A549 (cell line): ENCODE results near the gene ATXN2. TPM values are rescaled to one million over a fixed set of nuclear protein-coding genes. Genes with fewer than 3 reads are reported as not detected.

Experiments used
- ATAC-seq, 2 experiments: fragments of 200-7000 bp in 1 of 2; fragments of >200 bp in 1 of 2; cut with Nextera tagmentation in 1 of 2; cut with Tn5 transposase in 1 of 2; 3 replicates each; pipeline versions ENCODE4 v1.8.0 to v1.9.1; 2018 to 2020; ENCODE audit warnings: mild to moderate bottlenecking in 1 of 2, moderate library complexity in 1 of 2
- CTCF ChIA-PET: fragments of 300-600 bp; sonication (Branson Sonifier 250); formaldehyde crosslinking; extraction: SDS; loops from one replicate; lab custom pipeline; 2021; ENCODE audit warnings: antibody characterized with exemption, inconsistent platforms; lab: Yijun Ruan, JAX
- POLR2A ChIA-PET: fragments of 350-600 bp; formaldehyde crosslinking; extraction: SDS; loops from one replicate; lab custom pipeline; 2021; ENCODE audit warnings: antibody characterized with exemption, inconsistent platforms; lab: Yijun Ruan, JAX
- DNase-seq, 2 experiments: peaks; one replicate each; pipeline versions ENCODE4 v3.0.0 to v3.0.0-alpha.2; 2011 to 2016; ENCODE audit warnings: low read depth in 1 of 2, low spot score in 1 of 2
- FAIRE-seq: peaks from 2 replicates; lab custom pipeline; 2011; peaks lifted over from hg19 to GRCh38; lab: Jason Lieb, UNC
- H3K27ac ChIP-seq, 2 experiments: fragments of >200 bp; sonication (Bioruptor Twin); formaldehyde crosslinking; 3 replicates each; pipeline ENCODE4 v1.5.1; 2016 to 2017
- H3K4me1 ChIP-seq: fragments of >200 bp; sonication (Bioruptor Twin); formaldehyde crosslinking; 3 replicates; pipeline ENCODE4 v1.6.1; 2016
- H3K4me2 ChIP-seq: fragments of >200 bp; sonication (Bioruptor Twin); formaldehyde crosslinking; 3 replicates; pipeline ENCODE4 v1.6.1; 2016
- H3K4me3 ChIP-seq: fragments of >200 bp; sonication (Bioruptor Twin); formaldehyde crosslinking; 3 replicates; pipeline ENCODE4 v1.5.1; 2016
- H3K9me3 ChIP-seq: fragments of >200 bp; sonication (Bioruptor Twin); formaldehyde crosslinking; 3 replicates; pipeline ENCODE4 v1.6.1; 2016
- ATOH8 ChIP-seq: fragments of 250-450 bp; sonication (Bioruptor Pico); IDR thresholded peaks from 2 replicates; pipeline ENCODE4 v1.5.0; 2020; ENCODE audit warnings: low read depth, mild to moderate bottlenecking, moderate library complexity
- BHLHE40 ChIP-seq: IDR thresholded peaks from 2 replicates; pipeline ENCODE4 v1.6.1; 2012; ENCODE audit warnings: low read depth, low read length, inconsistent platforms
- CBX2 ChIP-seq: fragments of 200-600 bp; sonication (generic); IDR thresholded peaks from 2 replicates; pipeline ENCODE4 v1.6.1; 2016; ENCODE audit warnings: low read depth, mild to moderate bottlenecking, borderline replicate concordance
- CHD4 ChIP-seq: fragments of 200-600 bp; sonication (generic); IDR thresholded peaks from 2 replicates; pipeline ENCODE4 v1.6.1; 2016; ENCODE audit warnings: antibody characterized with exemption, mild to moderate bottlenecking, borderline replicate concordance
- EHMT2 ChIP-seq: fragments of 200-600 bp; sonication (generic); IDR thresholded peaks from 2 replicates; pipeline ENCODE4 v1.6.1; 2016; ENCODE audit warnings: antibody characterized with exemption, low read depth, mild to moderate bottlenecking, moderate library complexity
- ELK1 ChIP-seq: fragments of 150-350 bp; IDR thresholded peaks from 2 replicates; pipeline ENCODE4 v1.6.1; 2014; ENCODE audit warnings: low read depth, mild to moderate bottlenecking, low read length
- FOSB ChIP-seq: fragments of 250-450 bp; sonication (Bioruptor Pico); IDR thresholded peaks from 2 replicates; pipeline ENCODE4 v1.5.0; 2020; ENCODE audit warnings: mild to moderate bottlenecking, moderate library complexity
- FOSL2 ChIP-seq, 2 experiments: fragments of 450-650 bp in 1 of 2; fragments of >200 bp in 1 of 2; sonication (Bioruptor Twin) in 1 of 2; formaldehyde crosslinking; IDR thresholded peaks; 2 replicates each; pipeline versions ENCODE4 v1.5.0 to v1.6.1; 2016 to 2020; ENCODE audit warnings: mild to moderate bottlenecking in 1 of 2, moderate library complexity in 1 of 2
- GATA3 ChIP-seq: IDR thresholded peaks from 2 replicates; pipeline ENCODE4 v1.6.1; 2012; ENCODE audit warnings: borderline replicate concordance
- HES2 ChIP-seq: fragments of >200 bp; sonication (Bioruptor Twin); formaldehyde crosslinking; IDR thresholded peaks from 2 replicates; pipeline ENCODE4 v1.6.1; 2016
- HMGXB4 ChIP-seq: fragments of 250-450 bp; sonication (Bioruptor Pico); IDR thresholded peaks from 2 replicates; pipeline ENCODE4 v1.5.0; 2021; ENCODE audit warnings: mild to moderate bottlenecking, moderate library complexity, borderline replicate concordance
- HOXB13 ChIP-seq: fragments of 250-450 bp; sonication (Bioruptor Pico); IDR thresholded peaks from 2 replicates; pipeline ENCODE4 v1.5.0; 2020; ENCODE audit warnings: low read depth, mild to moderate bottlenecking, moderate library complexity
- HOXB5 ChIP-seq: fragments of 250-450 bp; sonication (Bioruptor Pico); IDR thresholded peaks from 2 replicates; pipeline ENCODE4 v1.5.0; 2020; ENCODE audit warnings: mild to moderate bottlenecking, moderate library complexity
- JUN ChIP-seq, 2 experiments: fragments of >200 bp; sonication (Bioruptor Twin); formaldehyde crosslinking; IDR thresholded peaks; 2 replicates in 1 of 2; 3 replicates in 1 of 2; pipeline ENCODE4 v1.6.1; 2016 to 2017
- MAX ChIP-seq: IDR thresholded peaks from 2 replicates; pipeline ENCODE4 v1.6.1; 2012
- MAZ ChIP-seq: fragments of 150-350 bp; IDR thresholded peaks from 2 replicates; pipeline ENCODE4 v1.6.1; 2014; ENCODE audit warnings: antibody characterized with exemption, low read depth, low read length, borderline replicate concordance
- NR3C1 ChIP-seq: fragments of >200 bp; sonication (Bioruptor Twin); formaldehyde crosslinking; IDR thresholded peaks from 3 replicates; pipeline ENCODE4 v1.6.1; 2017
- PBX3 ChIP-seq: IDR thresholded peaks from 2 replicates; pipeline ENCODE4 v1.6.1; 2012
- POLR2A ChIP-seq: IDR thresholded peaks from 2 replicates; pipeline ENCODE4 v1.6.1; 2012; ENCODE audit warnings: mild to moderate bottlenecking, low read length
- RAD21 ChIP-seq, 2 experiments: fragments of >200 bp in 1 of 2; sonication (Bioruptor Twin) in 1 of 2; formaldehyde crosslinking in 1 of 2; IDR thresholded peaks in 1 of 2; conservative IDR thresholded peaks in 1 of 2; 2 replicates in 1 of 2; 3 replicates in 1 of 2; pipeline ENCODE4 v1.6.1; 2012 to 2018; ENCODE audit warnings: inconsistent platforms in 1 of 2
- RCOR1 ChIP-seq: fragments of 150-350 bp; IDR thresholded peaks from 2 replicates; pipeline ENCODE4 v1.6.1; 2014; ENCODE audit warnings: antibody characterized with exemption, low read length, low read depth
- RNF2 ChIP-seq: fragments of 200-600 bp; sonication (generic); IDR thresholded peaks from 2 replicates; pipeline ENCODE4 v1.6.1; 2016; ENCODE audit warnings: low read depth, mild to moderate bottlenecking, antibody characterized with exemption, moderate library complexity, borderline replicate concordance
- SMC3 ChIP-seq: fragments of >200 bp; sonication (Bioruptor Twin); formaldehyde crosslinking; IDR thresholded peaks from 3 replicates; pipeline ENCODE4 v1.6.1; 2018; ENCODE audit warnings: inconsistent platforms
- TP53 ChIP-seq: fragments of 250-450 bp; sonication (Bioruptor Pico); IDR thresholded peaks from 2 replicates; pipeline ENCODE4 v1.5.0; 2021; ENCODE audit warnings: mild to moderate bottlenecking, moderate library complexity
- USF2 ChIP-seq: fragments of 450-650 bp; IDR thresholded peaks from 2 replicates; pipeline ENCODE4 v1.6.1; 2014; ENCODE audit warnings: antibody characterized with exemption
- ZC3H11A ChIP-seq: fragments of 450-650 bp; IDR thresholded peaks from 2 replicates; pipeline ENCODE4 v1.6.1; 2014; ENCODE audit warnings: antibody characterized with exemption, mild to moderate bottlenecking
- ZNF302 ChIP-seq: fragments of 250-450 bp; sonication (Bioruptor Pico); IDR thresholded peaks from 2 replicates; pipeline ENCODE4 v1.9.0; 2021; ENCODE audit warnings: inconsistent platforms, mild to moderate bottlenecking, moderate library complexity
- WGBS: methylation state at CpG from one replicate; pipeline ENCODE4 v1.1.6; 2017; ENCODE audit errors: missing lambda C conversion rate; 5-methylcytosine and 5-hydroxymethylcytosine counted together
- polyA plus RNA-seq, 4 experiments: library from polyadenylated mRNA; depleted of rRNA in 3 of 4; stranded (reverse); fragments of >200 nt; fragmentation: RNase III in 1 of 4; extraction: RNeasy Plus Mini Kit Qiagen cat#74134 plus additional on column Dnase treatment in 1 of 4; gene quantifications; 2 replicates in 3 of 4; 3 replicates in 1 of 4; pipeline ENCODE4 v1.2.3, GENCODE V29; 2011 to 2017

The ATXN2 gene
- polyA plus RNA-seq, 2 of the 4 experiments (the other 2 are of a cell fraction), result 24.8 to 30.6 TPM

- H3K9me3 ChIP-seq, result no peaks in the 10 kb centered on the region
- ChIA-PET POLR2A (no interaction called here), CTCF (interaction anchor here (0.7 to 1.5 kb wide), 3 partner anchors 14 to 90 kb away, joined by 3 to 4 read pairs (median 3); no protein-coding TSS in a partner anchor)
- WGBS, result 63% methylated on average over 3 of the region's 3 CpGs
- no peak for ATAC-seq
- no peak for FAIRE-seq
- no peak overlapping the region for H3K4me3 ChIP-seq
- no peak overlapping the region for H3K27ac ChIP-seq
- no peak for TF ChIP-seq RNF2
- TF ChIP-seq ZC3H11A, result no peak
- TF ChIP-seq CHD4, result no peak
- TF ChIP-seq HES2, result no peak
- TF ChIP-seq POLR2A, result no peak
- TF ChIP-seq ATOH8 (CRISPR knock-in tag), result no peak
- no peak for TF ChIP-seq JUN (IDR thresholded peaks at IDR 0.05)
- TF ChIP-seq MAX, result no peak
- TF ChIP-seq HOXB13 (CRISPR knock-in tag), result no peak
- TF ChIP-seq RCOR1, result no peak
- TF ChIP-seq BHLHE40, result no peak
- peaks cover 35% of the 10 kb centered on the region for H3K4me1 ChIP-seq
- peak overlapping the region; percentile 33 for H3K4me2 ChIP-seq
- DNase-seq, result no peak
These were observed 41.1 kb downstream of the ATXN2 start for GRCh38 chr12:111558107-111558376.

- 0 out of 6 replicates have a peak overlapping the region, but pooled peaks of 1 of the 2 experiments have one; percentile 1 for H3K27ac ChIP-seq
- 44% methylated on average over 5 of the region's 5 CpGs for WGBS
- POLR2A ChIA-PET, result interaction anchor here (0.6 kb wide), 1 partner anchor 38 kb away, joined by 3 read pairs; no protein-coding TSS in a partner anchor
- peaks cover 30% of the 10 kb centered on the region for H3K4me1 ChIP-seq
- TF ChIP-seq ELK1 (no peak), HOXB5 (no peak), EHMT2 (no peak), FOSB (CRISPR knock-in tag) (no peak), ZNF302 (no peak), NR3C1 (no peak), CBX2 (no peak), GATA3 (no peak)
- H3K9me3 ChIP-seq, result no peaks in the 10 kb centered on the region
- no peak overlapping the region for H3K4me3 ChIP-seq
- FAIRE-seq (no peak), ATAC-seq (peak; percentile 19 to 51; a peak in 4 of 6 replicates), DNase-seq (no peak)
- peak overlapping the region; percentile 33 for H3K4me2 ChIP-seq
- CTCF ChIA-PET, result interaction anchor here (0.6 to 1.2 kb wide), 6 partner anchors 23 to 890 kb away, joined by 3 to 4 read pairs (median 3); no protein-coding TSS in a partner anchor
These were observed 41.6 kb downstream of the ATXN2 start for GRCh38 chr12:111557271-111558106.

- DNase-seq (no peak), FAIRE-seq (no peak), ATAC-seq (no peak)
- ChIA-PET POLR2A (interaction anchor here (0.6 kb wide), 1 partner anchor 39 kb away, joined by 3 read pairs; no protein-coding TSS in a partner anchor), CTCF (interaction anchor here (0.6 to 1.3 kb wide), 5 partner anchors 22 to 891 kb away, joined by 3 to 4 read pairs (median 3); no protein-coding TSS in a partner anchor)
- no peaks in the 10 kb centered on the region for H3K9me3 ChIP-seq
- 95% methylated on average over 6 of the region's 6 CpGs for WGBS
- no peak overlapping the region; the same call in 2 of the 3 replicates for H3K4me2 ChIP-seq
- peaks cover 30% of the 10 kb centered on the region for H3K4me1 ChIP-seq
- H3K27ac ChIP-seq, result no peak overlapping the region
- H3K4me3 ChIP-seq, result no peak overlapping the region
- no peak for TF ChIP-seq FOSL2 (IDR thresholded peaks at IDR 0.05)
- TF ChIP-seq FOSL2 (CRISPR knock-in tag; IDR thresholded peaks at IDR 0.05), result no peak
- no peak for TF ChIP-seq HMGXB4
- TF ChIP-seq HOXB13 (CRISPR knock-in tag), result no peak
- no peak for TF ChIP-seq POLR2A
- no peak for TF ChIP-seq RNF2
- TF ChIP-seq RAD21 (conservative IDR thresholded peaks at IDR 0.05 in 1 of 2, IDR thresholded peaks at IDR 0.05 in 1 of 2), result no peak
- TF ChIP-seq GATA3, result no peak
- TF ChIP-seq MAZ, result no peak
- TF ChIP-seq PBX3, result no peak
- no peak for TF ChIP-seq SMC3
- no peak for TF ChIP-seq TP53 (CRISPR knock-in tag)
- no peak for TF ChIP-seq USF2
These were observed 42.4 kb downstream of the ATXN2 start for GRCh38 chr12:111556676-111557075.
